Hypothalamus (tissue), 51 donors: ENCODE measurements around the gene XPO1.

ENCODE experiments used
- DNase-seq, 51 donors: peaks; one replicate each; lab custom pipeline; 2025; lab: John Stamatoyannopoulos, UW

XPO1 gene

GRCh38 chr2:61437170-61437569 is 101.0 kb downstream of the XPO1 start:
- DNase-seq = no peak

- DNase-seq = no peak
Observed at GRCh38 chr2:61436092-61436491, 102.1 kb downstream of the XPO1 start.

GRCh38 chr2:61435291-61435690 is 102.9 kb downstream of the XPO1 start:
- DNase-seq = no peak

GRCh38 chr2:61434314-61434713 is 103.8 kb downstream of the XPO1 start:
- no peak for DNase-seq

GRCh38 chr2:61433606-61434005 is 104.5 kb downstream of the XPO1 start:
- DNase-seq = no peak

GRCh38 chr2:61432990-61433389 is 105.2 kb downstream of the XPO1 start:
- no peak for DNase-seq

- DNase-seq = no peak
Observed at GRCh38 chr2:61431345-61431744, 106.8 kb downstream of the XPO1 start.
